Bronchial epithelial cell (primary cell): ENCODE measurements around the gene KRT16. TPM values are rescaled to one million over a fixed set of nuclear protein-coding genes. Genes with fewer than 3 reads are reported as not detected.

Experiments
- DNase-seq: peaks from one replicate; pipeline ENCODE4 v3.0.0-alpha.2; 2010; ENCODE audit warnings: low read depth
- FAIRE-seq: peaks from 2 replicates; lab custom pipeline; 2011; peaks lifted over from hg19 to GRCh38; lab: Jason Lieb, UNC
- H3K27me3 ChIP-seq: 2 replicates; pipeline ENCODE4 v1.5.1; 2011; ENCODE audit warnings: low read length; ENCODE audit not compliant: control insufficient read depth, insufficient read depth
- H3K36me3 ChIP-seq: 2 replicates; pipeline ENCODE4 v1.5.1; 2011; ENCODE audit warnings: low read length; ENCODE audit not compliant: control insufficient read depth, insufficient read depth
- H3K4me3 ChIP-seq: 2 replicates; pipeline ENCODE4 v1.5.1; 2011; ENCODE audit warnings: mild to moderate bottlenecking, low read depth, low read length, control low read depth
- CTCF ChIP-seq: IDR thresholded peaks from 2 replicates; pipeline ENCODE4 v1.5.1; 2011; ENCODE audit warnings: mild to moderate bottlenecking, moderate library complexity, low read length, control low read depth, inconsistent platforms; ENCODE audit not compliant: insufficient read depth, severe bottlenecking
- total RNA-seq: library from RNA; depleted of rRNA; stranded (reverse); fragments of >200 nt; gene quantifications from 2 replicates; pipeline ENCODE4 v1.2.1, GENCODE V29; 2014

Gene KRT16
- total RNA-seq, 1 donor from 2014 or later, result 1,390 TPM

- TF ChIP-seq CTCF, result no peak
- DNase-seq (no peak), FAIRE-seq (no peak)
- H3K4me3 ChIP-seq, result no peak overlapping the region
- H3K36me3 ChIP-seq, result no peaks in the 10 kb centered on the region
- no peaks in the 10 kb centered on the region for H3K27me3 ChIP-seq
Measured at GRCh38 chr17:41652461-41652970, 39.9 kb upstream of the KRT16 start.

DNA sequence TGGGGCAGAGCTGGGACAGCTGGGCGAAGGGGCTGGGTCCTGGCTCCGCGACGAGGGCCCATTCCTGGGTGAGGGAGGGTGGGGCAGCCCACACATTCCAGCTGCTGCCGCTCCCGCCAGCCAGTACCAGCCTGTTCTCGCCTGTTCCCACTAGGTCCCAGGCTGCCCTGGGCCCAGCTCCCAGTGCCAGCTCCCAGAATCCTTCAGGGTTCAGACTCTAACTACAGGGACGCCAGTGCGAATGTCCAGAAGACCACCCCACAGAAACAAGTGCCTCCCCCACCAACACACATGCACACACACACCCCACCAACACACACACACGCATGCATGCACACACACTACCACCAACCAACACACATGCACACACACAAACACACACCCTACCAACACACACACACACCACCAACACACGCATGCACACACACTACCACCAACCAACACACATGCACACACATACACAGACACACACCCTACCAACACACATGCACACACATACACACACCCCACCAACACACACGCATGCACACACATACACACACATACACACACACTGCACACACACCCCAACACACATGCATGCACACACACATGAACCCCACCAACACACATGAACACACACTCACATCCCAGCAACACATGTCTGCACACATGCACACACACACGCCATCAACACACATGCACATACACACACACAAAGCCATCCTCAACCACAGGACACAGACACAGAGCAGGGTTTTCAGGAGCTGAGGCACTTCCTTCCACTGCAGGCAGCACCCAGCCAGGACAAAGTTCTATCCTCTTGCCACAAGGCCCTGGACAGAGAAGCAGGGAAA lies 39.3 kb upstream of the KRT16 start:
- DNase-seq (peak; percentile 91), FAIRE-seq (peak; percentile 100)
- H3K36me3 ChIP-seq, result no peaks in the 10 kb centered on the region
- H3K4me3 ChIP-seq, result no peak overlapping the region
- no peak for TF ChIP-seq CTCF
- H3K27me3 ChIP-seq, result no peaks in the 10 kb centered on the region

DNA sequence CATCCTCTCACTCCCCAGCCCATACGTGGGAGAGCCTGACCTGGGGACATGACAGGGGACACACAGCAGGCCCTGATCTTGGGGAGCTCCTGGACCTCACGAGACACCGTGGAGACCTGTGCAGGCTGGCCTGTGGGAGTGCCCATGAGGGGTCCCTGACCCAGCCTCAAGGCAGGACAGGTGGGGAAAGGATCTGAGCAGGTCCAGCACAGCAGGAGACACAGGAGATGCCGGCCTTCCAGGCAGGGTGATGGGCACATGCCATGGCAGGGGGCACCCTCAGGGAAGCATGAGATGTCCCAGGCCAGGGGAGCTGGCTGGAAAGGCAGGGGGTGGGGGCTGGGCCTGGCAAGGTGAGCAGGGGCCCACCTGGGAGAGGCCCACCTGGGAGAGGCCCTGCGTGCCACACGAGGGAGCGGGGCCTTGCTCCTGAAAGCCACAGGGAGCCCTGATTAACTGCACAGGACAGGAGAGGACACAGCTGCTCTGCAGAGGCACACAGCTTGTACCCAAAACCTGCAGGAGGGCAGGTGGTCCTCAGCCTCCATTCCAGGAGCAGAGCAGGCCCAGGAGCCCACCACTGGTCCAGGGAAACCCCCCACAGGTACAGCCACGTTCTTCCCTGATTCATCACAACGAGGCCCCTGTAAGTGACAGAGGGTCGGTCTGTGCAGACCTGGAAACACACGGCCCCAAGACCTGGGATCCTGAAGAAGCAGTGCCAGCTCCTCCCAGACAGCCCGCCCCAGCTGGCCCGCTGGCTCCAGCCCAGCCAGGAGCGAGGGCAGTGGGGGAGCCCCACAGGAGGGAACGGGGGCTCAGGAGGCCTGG lies 38.4 kb upstream of the KRT16 start:
- FAIRE-seq (peak; percentile 83), DNase-seq (no peak)
- TF ChIP-seq CTCF, result no peak
- Histone ChIP-seq H3K36me3 (no peaks in the 10 kb centered on the region), H3K27me3 (no peaks in the 10 kb centered on the region), H3K4me3 (no peak overlapping the region)

- FAIRE-seq (peak; percentile 99), DNase-seq (no peak)
- no peak for TF ChIP-seq CTCF
Measured at GRCh38 chr17:41649923-41650519, 37.5 kb upstream of the KRT16 start.

DNA sequence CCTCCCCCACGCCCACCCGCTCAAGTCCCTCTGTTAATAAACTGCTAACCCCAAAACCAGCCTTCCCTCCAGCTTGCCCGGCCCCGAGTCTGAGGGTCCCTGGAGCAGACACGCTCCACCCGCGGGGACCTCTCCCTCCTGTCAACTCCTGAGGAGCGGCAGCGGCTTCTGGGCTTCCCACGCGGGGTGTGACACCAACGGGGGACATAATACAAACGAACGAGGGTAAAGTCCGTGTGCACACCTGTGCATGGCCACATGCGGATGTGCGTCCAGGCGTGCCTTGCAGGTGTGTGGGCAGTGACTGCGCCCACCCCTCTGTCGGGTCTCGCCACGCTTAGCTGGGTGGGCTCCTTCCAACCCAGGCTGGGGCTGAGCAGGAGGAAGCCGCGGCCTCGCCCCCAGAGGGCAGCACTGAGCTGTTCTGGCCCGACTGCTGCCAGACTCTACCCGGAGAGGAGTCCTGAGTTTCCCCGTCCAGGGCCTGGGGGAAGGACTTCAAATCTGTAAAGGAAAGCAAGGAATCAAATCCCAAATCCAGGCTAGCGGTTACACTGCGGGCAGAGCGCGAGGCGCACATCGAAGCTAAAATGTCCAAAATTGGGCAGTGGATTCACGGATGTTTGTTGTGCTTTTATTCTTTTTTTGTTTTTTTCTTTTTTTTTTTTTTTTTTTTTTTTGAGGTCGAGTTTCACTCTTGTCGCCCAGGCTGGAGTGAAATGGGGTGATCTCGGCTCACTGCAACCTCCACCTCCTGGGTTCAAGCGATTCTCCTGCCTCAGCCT lies 36.0 kb upstream of the KRT16 start:
- no peaks in the 10 kb centered on the region for H3K36me3 ChIP-seq
- H3K4me3 ChIP-seq, result no peak overlapping the region
- no peaks in the 10 kb centered on the region for H3K27me3 ChIP-seq
- FAIRE-seq (no peak), DNase-seq (peak; percentile 77)
- TF ChIP-seq CTCF, result peak; percentile 94

More at GRCh38 chr17:41649923-41650519, 37.5 kb upstream of the KRT16 start:
- Histone ChIP-seq H3K36me3 (no peaks in the 10 kb centered on the region), H3K27me3 (no peaks in the 10 kb centered on the region), H3K4me3 (no peak overlapping the region)
